Measurements from ENCODE around the gene FOXA2.

Gene FOXA2

DNA sequence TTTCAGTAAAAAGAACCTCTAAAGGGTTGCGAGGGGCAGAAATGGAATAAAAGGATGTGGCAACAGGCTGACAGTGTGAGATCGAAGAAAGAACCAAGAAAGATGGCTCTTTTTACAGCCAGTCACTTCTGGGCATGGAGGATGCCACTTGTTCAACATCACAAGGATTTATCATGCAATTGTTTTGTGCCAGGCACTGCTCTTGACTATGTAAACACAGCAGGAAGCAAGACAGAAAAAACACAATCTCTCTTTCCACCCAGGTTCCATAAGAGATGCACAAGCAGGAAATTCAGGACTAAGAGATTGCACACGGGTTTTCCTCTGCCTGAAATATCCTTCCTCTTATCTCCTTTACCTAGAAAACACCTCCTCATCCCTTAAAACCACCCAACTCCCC, 38.0 kb downstream of the FOXA2 start:
- no peak for TF ChIP-seq TAF1 (IDR thresholded peaks at IDR 0.05; ENCODE audit: low read depth, low read length)
- no peak for FAIRE-seq
- DNase-seq (ENCODE audit: insufficient read length, low spot score): no peak

GRCh38 chr20:22545045-22545444, 39.3 kb downstream of the FOXA2 start:
- TF ChIP-seq POLR2A (IDR thresholded peaks at IDR 0.05; ENCODE audit: low read depth, low read length): no peak
- no peak for TF ChIP-seq POU2F2 (IDR thresholded peaks at IDR 0.05; ENCODE audit: low read depth, low read length)
- TF ChIP-seq TAF1 (IDR thresholded peaks at IDR 0.05; ENCODE audit: low read depth, low read length): no peak
- no peak for TF ChIP-seq PAX5 (IDR thresholded peaks at IDR 0.05; ENCODE audit: insufficient read depth, low read length, severe bottlenecking)
- no peak for TF ChIP-seq SPI1 (IDR thresholded peaks at IDR 0.05; ENCODE audit: low read depth, low read length)
- TF ChIP-seq POLR2AphosphoS5 (IDR thresholded peaks at IDR 0.05; ENCODE audit: low read depth, low read length): no peak

DNA sequence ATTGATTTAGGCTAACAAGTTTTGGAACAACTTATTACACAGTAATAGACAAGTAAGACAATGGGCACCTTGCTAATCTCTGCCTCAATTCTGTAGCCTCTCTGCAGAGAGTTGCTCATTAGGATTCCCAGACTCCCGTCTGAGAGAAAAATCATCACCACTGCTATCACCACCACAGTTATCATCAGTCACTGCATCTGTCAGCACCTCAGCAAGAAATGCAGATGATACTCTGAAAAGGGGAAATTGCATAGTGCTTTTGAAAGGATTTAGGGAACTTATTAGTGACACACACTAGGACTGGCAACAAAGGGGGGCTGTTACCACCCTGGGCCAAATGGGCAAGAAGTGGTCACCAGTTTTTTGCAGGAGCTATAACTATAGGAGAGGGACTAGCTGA, 39.9 kb downstream of the FOXA2 start:
- no peak for FAIRE-seq
- TF ChIP-seq PAX5 (IDR thresholded peaks at IDR 0.05; ENCODE audit: insufficient read depth, low read length, severe bottlenecking) (no peak), TAF1 (IDR thresholded peaks at IDR 0.05; ENCODE audit: low read depth, low read length) (no peak), POU2F2 (IDR thresholded peaks at IDR 0.05; ENCODE audit: low read depth, low read length) (no peak), POLR2A (IDR thresholded peaks at IDR 0.05; ENCODE audit: low read depth, low read length) (no peak), POLR2AphosphoS5 (IDR thresholded peaks at IDR 0.05; ENCODE audit: low read depth, low read length) (no peak), SPI1 (IDR thresholded peaks at IDR 0.05; ENCODE audit: low read depth, low read length) (no peak)

More at GRCh38 chr20:22545045-22545444, 39.3 kb downstream of the FOXA2 start:
- DNase-seq (ENCODE audit: insufficient read length, low spot score) (no peak), FAIRE-seq (no peak)

GRCh38 chr20:22542427-22542826, 41.9 kb downstream of the FOXA2 start:
- DNase-seq (ENCODE audit: insufficient read length, low spot score) (no peak), FAIRE-seq (no peak)
- TF ChIP-seq TAF1 (IDR thresholded peaks at IDR 0.05; ENCODE audit: low read depth, low read length): no peak
- no peak for TF ChIP-seq SPI1 (IDR thresholded peaks at IDR 0.05; ENCODE audit: low read depth, low read length)
- TF ChIP-seq POU2F2 (IDR thresholded peaks at IDR 0.05; ENCODE audit: low read depth, low read length): no peak
- TF ChIP-seq POLR2A (IDR thresholded peaks at IDR 0.05; ENCODE audit: low read depth, low read length): no peak
- TF ChIP-seq POLR2AphosphoS5 (IDR thresholded peaks at IDR 0.05; ENCODE audit: low read depth, low read length): no peak
- TF ChIP-seq PAX5 (IDR thresholded peaks at IDR 0.05; ENCODE audit: insufficient read depth, low read length, severe bottlenecking): no peak

More for the DNA sequence above, 39.9 kb downstream of the FOXA2 start:
- no peak for DNase-seq (ENCODE audit: insufficient read length, low spot score)

GRCh38 chr20:22540832-22541231, 43.5 kb downstream of the FOXA2 start:
- DNase-seq (ENCODE audit: insufficient read length, low spot score): no peak
- no peak for FAIRE-seq
- TF ChIP-seq POU2F2 (IDR thresholded peaks at IDR 0.05; ENCODE audit: low read depth, low read length) (no peak), POLR2A (IDR thresholded peaks at IDR 0.05; ENCODE audit: low read depth, low read length) (no peak), TAF1 (IDR thresholded peaks at IDR 0.05; ENCODE audit: low read depth, low read length) (no peak), PAX5 (IDR thresholded peaks at IDR 0.05; ENCODE audit: insufficient read depth, low read length, severe bottlenecking) (no peak), POLR2AphosphoS5 (IDR thresholded peaks at IDR 0.05; ENCODE audit: low read depth, low read length) (no peak), SPI1 (IDR thresholded peaks at IDR 0.05; ENCODE audit: low read depth, low read length) (no peak)

GRCh38 chr20:22536956-22537756, 47.2 kb downstream of the FOXA2 start:
- DNase-seq (ENCODE audit: insufficient read length, low spot score) (no peak), FAIRE-seq (no peak)
- TF ChIP-seq POLR2A (IDR thresholded peaks at IDR 0.05; ENCODE audit: low read depth, low read length) (no peak), TAF1 (IDR thresholded peaks at IDR 0.05; ENCODE audit: low read depth, low read length) (no peak), PAX5 (IDR thresholded peaks at IDR 0.05; ENCODE audit: insufficient read depth, low read length, severe bottlenecking) (no peak), SPI1 (IDR thresholded peaks at IDR 0.05; ENCODE audit: low read depth, low read length) (no peak), POLR2AphosphoS5 (IDR thresholded peaks at IDR 0.05; ENCODE audit: low read depth, low read length) (no peak), POU2F2 (IDR thresholded peaks at IDR 0.05; ENCODE audit: low read depth, low read length) (no peak)

DNA sequence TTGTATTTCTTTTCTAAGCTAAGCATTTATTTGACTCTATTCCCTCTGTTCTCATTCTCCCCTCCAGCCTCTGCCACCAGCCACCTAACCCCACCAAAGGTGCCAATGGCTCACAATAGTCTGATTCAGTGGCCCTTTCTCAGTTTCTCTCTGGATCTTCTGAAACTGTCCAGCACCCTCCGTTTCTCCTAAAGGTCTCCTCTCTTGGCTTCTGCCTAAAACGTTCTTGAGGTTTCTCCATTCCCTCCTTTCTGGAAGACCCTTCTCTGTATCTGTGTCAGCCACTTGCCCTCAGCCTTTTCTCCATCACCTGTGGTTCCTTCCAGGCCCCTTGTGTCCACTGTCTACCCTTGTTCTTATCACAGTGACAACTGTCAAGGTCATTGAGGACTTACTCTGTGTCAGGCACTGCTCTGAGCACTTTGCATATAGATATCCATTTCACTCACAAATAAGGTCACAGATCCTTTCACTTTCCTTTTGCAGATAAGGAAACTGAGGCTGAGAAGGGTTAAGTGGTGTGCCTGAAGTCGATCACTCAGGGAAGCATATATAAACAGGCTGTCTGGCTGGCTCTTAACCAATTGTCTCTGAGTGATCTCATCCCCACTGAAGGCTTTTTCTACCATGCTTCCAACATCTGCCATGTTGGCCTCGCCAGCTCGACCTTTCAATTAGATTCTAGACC, 48.1 kb downstream of the FOXA2 start:
- DNase-seq (ENCODE audit: insufficient read length, low spot score) (no peak), FAIRE-seq (no peak)
- TF ChIP-seq SPI1 (IDR thresholded peaks at IDR 0.05; ENCODE audit: low read depth, low read length) (no peak), POU2F2 (IDR thresholded peaks at IDR 0.05; ENCODE audit: low read depth, low read length) (no peak), POLR2AphosphoS5 (IDR thresholded peaks at IDR 0.05; ENCODE audit: low read depth, low read length) (no peak), POLR2A (IDR thresholded peaks at IDR 0.05; ENCODE audit: low read depth, low read length) (no peak), TAF1 (IDR thresholded peaks at IDR 0.05; ENCODE audit: low read depth, low read length) (no peak), PAX5 (IDR thresholded peaks at IDR 0.05; ENCODE audit: insufficient read depth, low read length, severe bottlenecking) (no peak)

DNA sequence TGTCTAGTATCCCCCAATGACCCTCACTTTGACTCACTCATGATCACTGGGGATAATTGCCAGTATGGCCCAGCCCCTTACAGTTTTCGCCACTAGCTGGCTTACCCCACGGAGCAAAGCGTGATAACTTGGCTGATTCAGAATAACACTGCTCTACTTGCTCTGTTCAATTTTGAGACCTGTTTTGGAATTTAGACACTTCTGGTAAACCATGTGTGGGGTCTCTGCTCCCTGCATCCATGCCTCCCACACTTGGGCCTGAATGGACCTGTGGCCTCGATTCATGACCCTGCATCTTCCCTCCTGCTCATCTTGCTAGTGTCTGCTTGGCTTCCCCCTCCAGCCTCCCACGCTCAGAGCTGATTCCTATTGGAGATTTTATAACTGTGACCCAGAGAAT, 48.9 kb downstream of the FOXA2 start:
- DNase-seq (ENCODE audit: insufficient read length, low spot score) (no peak), FAIRE-seq (no peak)
- no peak for TF ChIP-seq PAX5 (IDR thresholded peaks at IDR 0.05; ENCODE audit: insufficient read depth, low read length, severe bottlenecking)
- TF ChIP-seq SPI1 (IDR thresholded peaks at IDR 0.05; ENCODE audit: low read depth, low read length): no peak
- TF ChIP-seq POLR2AphosphoS5 (IDR thresholded peaks at IDR 0.05; ENCODE audit: low read depth, low read length): no peak
- no peak for TF ChIP-seq POLR2A (IDR thresholded peaks at IDR 0.05; ENCODE audit: low read depth, low read length)
- TF ChIP-seq POU2F2 (IDR thresholded peaks at IDR 0.05; ENCODE audit: low read depth, low read length): no peak
- TF ChIP-seq TAF1 (IDR thresholded peaks at IDR 0.05; ENCODE audit: low read depth, low read length): no peak

- DNase-seq (ENCODE audit: insufficient read length, low spot score) (no peak), FAIRE-seq (no peak)
- TF ChIP-seq POLR2A (IDR thresholded peaks at IDR 0.05; ENCODE audit: low read depth, low read length) (no peak), POLR2AphosphoS5 (IDR thresholded peaks at IDR 0.05; ENCODE audit: low read depth, low read length) (no peak), PAX5 (IDR thresholded peaks at IDR 0.05; ENCODE audit: insufficient read depth, low read length, severe bottlenecking) (no peak), TAF1 (IDR thresholded peaks at IDR 0.05; ENCODE audit: low read depth, low read length) (no peak), SPI1 (IDR thresholded peaks at IDR 0.05; ENCODE audit: low read depth, low read length) (no peak), POU2F2 (IDR thresholded peaks at IDR 0.05; ENCODE audit: low read depth, low read length) (no peak)
These were observed 50.3 kb downstream of the FOXA2 start for GRCh38 chr20:22533823-22534751.

Measured in GM12891 (cell line).